Brain microvascular endothelial cell (primary cell): Measurements from ENCODE around the gene DYSF.

Experiments
- DNase-seq: peaks from one replicate; pipeline ENCODE4 v3.0.0-alpha.2; 2020
- H3K27ac ChIP-seq: fragments of 250-450 bp; sonication (Bioruptor Pico); 2 replicates; pipeline ENCODE4 v1.5.1; 2020; ENCODE audit warnings: mild to moderate bottlenecking, moderate library complexity
- H3K27me3 ChIP-seq: fragments of 250-450 bp; sonication (Bioruptor Pico); replicated peaks from 2 replicates; pipeline ENCODE4 v1.5.1; 2020; ENCODE audit warnings: mild to moderate bottlenecking
- H3K36me3 ChIP-seq: fragments of 250-450 bp; sonication (Bioruptor Pico); replicated peaks from 2 replicates; pipeline ENCODE4 v1.5.1; 2020; ENCODE audit warnings: mild to moderate bottlenecking
- H3K4me3 ChIP-seq: 2 replicates; pipeline ENCODE4 v1.5.1; 2011; ENCODE audit warnings: low read depth, mild to moderate bottlenecking, control low read depth, low read length, moderate library complexity
- in situ Hi-C: cut with HindIII; loops from 2 replicates; pipeline ENCODE4 v1.10.0; 2017; ENCODE audit warnings: low sequenced_read_pairs, low pct_ligation_motif_present
- TF ChIP-seq, protein P1 (sequence below): IDR thresholded peaks from 2 replicates; pipeline ENCODE4 v1.5.1; 2011; ENCODE audit warnings: low read depth, mild to moderate bottlenecking, moderate library complexity, low read length, control low read depth, inconsistent platforms; ENCODE audit errors: missing control alignments

The DYSF gene

DNA sequence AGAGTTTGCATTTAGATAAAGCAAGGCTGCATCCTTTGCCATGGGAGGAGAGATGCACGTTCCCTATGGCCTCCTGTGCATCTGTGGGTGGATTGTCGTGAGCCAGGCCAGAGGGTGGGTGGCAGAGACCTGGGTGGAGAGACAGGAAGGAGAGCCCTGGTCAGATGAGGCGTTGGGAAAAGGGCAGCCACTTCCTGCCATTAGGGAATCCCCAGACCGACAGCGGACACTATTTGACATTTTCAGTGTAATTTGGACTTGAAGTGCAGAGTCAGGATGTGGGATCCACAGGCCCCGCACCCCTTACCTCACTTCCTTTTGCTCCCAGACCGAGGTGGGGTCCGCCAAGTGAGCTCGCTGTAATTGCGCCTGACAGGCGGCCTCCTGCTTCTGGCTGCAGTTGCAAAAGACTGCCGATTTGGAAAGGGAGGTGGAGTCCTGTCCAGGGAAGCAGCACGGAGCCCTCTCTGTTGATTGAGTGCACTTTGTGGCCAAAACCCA, 150.0 kb downstream of the DYSF start:
- in situ Hi-C loops: no loop called here
- H3K36me3 ChIP-seq: no peaks in the 10 kb centered on the region
- H3K4me3 ChIP-seq: no peak overlapping the region
- H3K27me3 ChIP-seq: no peaks in the 10 kb centered on the region
- TF ChIP-seq, protein P1, sequence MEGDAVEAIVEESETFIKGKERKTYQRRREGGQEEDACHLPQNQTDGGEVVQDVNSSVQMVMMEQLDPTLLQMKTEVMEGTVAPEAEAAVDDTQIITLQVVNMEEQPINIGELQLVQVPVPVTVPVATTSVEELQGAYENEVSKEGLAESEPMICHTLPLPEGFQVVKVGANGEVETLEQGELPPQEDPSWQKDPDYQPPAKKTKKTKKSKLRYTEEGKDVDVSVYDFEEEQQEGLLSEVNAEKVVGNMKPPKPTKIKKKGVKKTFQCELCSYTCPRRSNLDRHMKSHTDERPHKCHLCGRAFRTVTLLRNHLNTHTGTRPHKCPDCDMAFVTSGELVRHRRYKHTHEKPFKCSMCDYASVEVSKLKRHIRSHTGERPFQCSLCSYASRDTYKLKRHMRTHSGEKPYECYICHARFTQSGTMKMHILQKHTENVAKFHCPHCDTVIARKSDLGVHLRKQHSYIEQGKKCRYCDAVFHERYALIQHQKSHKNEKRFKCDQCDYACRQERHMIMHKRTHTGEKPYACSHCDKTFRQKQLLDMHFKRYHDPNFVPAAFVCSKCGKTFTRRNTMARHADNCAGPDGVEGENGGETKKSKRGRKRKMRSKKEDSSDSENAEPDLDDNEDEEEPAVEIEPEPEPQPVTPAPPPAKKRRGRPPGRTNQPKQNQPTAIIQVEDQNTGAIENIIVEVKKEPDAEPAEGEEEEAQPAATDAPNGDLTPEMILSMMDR: no peak
- no peak for DNase-seq
- H3K27ac ChIP-seq: no peak overlapping the region

DNA sequence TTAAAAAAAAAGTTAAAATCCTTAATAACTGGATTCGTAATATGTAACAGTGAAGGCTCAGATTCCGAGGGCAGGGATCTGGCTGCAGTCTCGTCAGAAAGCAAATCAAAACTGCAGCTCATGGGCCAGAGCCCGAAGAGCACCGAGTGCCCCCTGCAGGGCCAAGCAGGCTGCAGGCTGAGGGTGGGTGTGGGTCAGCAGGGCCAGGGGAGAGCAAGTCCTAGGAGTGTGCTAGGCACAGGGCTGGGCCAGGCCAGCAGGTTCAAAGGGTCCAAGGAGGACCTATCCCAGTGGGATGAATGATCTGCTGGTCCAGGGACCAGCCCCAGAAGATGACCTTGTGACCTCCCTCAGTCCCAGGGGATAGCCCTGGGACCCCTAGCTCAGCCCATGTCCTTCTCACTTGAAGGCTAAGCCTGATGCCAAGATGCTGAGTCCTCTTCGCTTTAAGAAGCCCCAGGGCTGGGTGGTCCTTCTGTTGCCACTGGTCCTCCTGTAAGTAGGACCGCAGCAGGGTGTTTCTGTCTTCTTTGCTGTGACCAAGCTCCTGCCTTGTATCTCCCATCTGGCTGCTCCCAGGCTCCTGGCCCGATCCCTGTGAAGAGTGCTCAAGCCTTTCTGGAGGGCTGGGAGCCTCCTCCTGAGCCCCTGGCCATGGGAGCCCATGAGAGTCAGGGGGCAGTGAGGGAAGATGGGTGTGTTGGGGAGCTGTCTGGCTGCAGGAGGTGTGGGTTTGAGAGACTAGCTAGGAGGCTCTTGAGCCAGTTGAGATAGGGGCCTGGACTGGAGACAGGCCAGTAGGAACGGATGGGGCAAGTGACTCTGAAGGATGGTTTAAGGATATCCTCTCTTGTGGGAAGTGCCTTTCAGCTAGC, 150.7 kb downstream of the DYSF start:
- H3K27ac ChIP-seq: no peak overlapping the region
- no peak overlapping the region for H3K4me3 ChIP-seq
- no peaks in the 10 kb centered on the region for H3K27me3 ChIP-seq
- H3K36me3 ChIP-seq: no peaks in the 10 kb centered on the region
- TF ChIP-seq, protein P1: peak; percentile 23
- in situ Hi-C loops: no loop called here
- DNase-seq: no peak

DNA sequence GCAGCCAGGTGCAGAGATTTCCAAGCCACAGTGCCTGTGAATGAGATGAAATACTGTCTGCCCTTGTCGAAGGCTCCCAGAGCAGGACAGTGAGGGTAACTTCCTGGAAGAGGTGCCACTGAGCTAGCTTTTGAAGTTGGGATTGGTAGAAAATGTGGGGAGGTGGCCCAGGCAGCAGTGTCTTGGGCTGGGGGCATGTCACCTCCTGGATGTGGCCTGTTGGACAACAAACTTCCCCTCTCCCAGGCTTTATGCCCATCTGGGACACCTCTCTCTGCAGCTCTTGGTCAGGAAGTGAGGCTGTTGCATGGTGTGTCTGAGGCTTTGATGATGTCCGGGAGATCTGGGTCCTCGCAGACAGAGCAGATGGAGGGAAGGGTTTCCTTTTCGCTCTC, 151.4 kb downstream of the DYSF start:
- no peak overlapping the region for H3K4me3 ChIP-seq
- no peak overlapping the region for H3K27ac ChIP-seq
- TF ChIP-seq, protein P1: no peak
- H3K36me3 ChIP-seq: no peaks in the 10 kb centered on the region
- no peak for DNase-seq
- no peaks in the 10 kb centered on the region for H3K27me3 ChIP-seq
- in situ Hi-C loops: no loop called here

DNA sequence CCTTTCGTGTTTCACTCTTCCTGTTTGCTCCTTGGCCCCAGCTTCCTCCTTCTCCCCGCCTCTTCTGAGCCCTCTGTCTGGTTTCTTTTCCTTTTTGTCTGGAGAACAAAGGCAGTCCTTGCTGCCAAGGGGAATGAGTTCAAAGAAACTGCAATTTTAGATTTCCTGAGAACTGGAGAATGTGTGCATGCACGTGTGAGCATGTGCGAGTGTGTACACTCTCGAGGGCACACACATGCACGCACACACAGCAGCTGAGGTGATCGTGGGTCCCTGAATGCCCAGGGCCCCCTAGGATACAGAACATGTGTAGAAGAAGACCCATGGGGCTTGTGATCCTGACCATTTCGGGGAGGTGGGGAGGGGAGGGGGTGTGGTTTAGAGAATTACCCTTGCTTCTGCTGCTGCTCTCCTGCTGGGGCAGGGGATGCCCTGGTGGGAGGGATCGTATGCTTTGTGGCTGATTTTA, 151.8 kb downstream of the DYSF start:
- TF ChIP-seq, protein P1: no peak
- H3K4me3 ChIP-seq: no peak overlapping the region
- in situ Hi-C loops: no loop called here
- H3K27ac ChIP-seq: no peak overlapping the region
- H3K27me3 ChIP-seq: no peaks in the 10 kb centered on the region
- H3K36me3 ChIP-seq: no peaks in the 10 kb centered on the region
- no peak for DNase-seq

DNA sequence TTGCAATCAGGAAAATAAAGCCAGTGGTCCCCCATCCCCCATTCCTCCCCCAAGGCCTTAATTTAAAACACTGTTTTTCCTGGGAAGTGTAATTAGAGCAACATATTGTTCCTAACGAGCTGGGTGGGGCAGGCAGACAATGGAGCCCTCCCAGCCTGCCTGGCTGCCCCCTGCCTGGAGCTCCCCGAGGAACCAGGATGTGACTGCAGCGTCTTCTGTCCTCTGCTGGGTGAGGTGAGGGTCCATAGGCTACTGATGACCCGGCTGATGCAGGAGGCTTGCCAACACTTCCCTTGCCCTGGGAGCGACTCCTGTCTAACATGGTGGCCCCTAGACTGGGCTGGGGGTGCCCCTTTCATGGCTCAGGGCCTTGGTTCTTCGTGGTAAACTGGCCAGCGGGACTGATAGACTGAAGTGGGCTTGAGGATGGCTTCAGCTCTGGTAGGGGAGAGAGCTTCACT, 152.4 kb downstream of the DYSF start:
- DNase-seq: no peak
- TF ChIP-seq, protein P1: no peak
- no peak overlapping the region for H3K4me3 ChIP-seq

More for the DNA sequence above, 152.4 kb downstream of the DYSF start:
- H3K27ac ChIP-seq: no peak overlapping the region
- in situ Hi-C loops: no loop called here
- no peaks in the 10 kb centered on the region for H3K36me3 ChIP-seq
- no peaks in the 10 kb centered on the region for H3K27me3 ChIP-seq
